Brain pericyte (primary cell): ENCODE measurements around the gene FXYD1.
"Not testable (repeated sequence)": the region's sequence is repeated elsewhere in the genome, so short reads cannot be mapped to it uniquely, and the experiment has no call there.

ENCODE experiments used
- DNase-seq: peaks from one replicate; pipeline ENCODE4 v3.0.0-alpha.2; 2012; ENCODE audit warnings: low read depth, low spot score

The FXYD1 gene

DNA sequence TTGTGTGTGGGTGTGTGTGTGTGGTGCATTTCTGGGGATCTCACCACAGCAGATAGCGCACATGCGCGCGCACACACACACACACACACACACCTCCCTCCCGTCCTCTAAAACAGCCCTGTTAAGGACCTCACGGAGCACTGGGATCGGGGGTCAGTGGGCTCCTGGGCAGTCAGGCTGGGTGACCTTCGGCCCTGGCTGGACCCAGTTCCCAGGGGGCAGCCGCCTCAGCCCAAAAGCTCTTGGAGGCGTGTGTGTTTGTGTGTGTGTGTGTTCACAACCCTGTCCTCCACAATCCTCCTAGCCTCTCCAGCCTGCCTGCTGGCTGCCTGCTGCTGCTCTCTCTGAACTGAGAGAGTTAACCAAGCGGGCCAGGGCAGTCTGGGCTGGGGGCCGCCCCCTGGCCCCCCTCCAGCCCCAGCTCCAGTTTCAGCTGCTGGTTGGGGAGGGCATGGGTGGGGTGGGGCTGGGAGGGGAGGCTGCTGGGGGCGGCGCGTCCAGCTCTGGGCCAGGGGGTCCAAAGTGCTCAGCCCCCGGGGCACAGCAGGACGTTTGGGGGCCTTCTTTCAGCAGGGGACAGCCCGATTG is at the start of gene FXYD1:
Gene FXYD1, plus strand, starts transcription at position 520 of the 588 bp plus-strand sequence. CDS start 1,256 bp downstream, outside the sequence.
- DNase-seq: no peak

GRCh38 chr19:35089554-35089953 is 49.1 kb upstream of the FXYD1 start:
- DNase-seq: no peak

DNA sequence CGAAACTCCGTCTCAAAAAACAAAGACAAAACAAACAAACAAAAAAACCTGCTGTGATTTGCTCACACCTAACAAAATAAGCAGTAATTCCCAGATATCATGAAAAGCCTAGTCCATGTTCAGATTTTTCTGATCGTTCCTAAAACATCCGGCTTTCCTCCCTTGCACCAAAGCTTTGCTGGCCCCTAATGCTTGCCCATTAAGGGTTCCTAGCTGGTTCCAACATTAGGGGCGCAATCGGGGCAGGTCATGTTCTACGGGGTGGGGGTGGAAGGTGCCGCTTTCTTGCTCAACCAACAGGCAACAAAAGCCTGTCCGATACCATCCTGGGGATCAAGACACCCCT is 48.5 kb upstream of the FXYD1 start:
- no peak for DNase-seq

GRCh38 chr19:35090506-35091214 is 48.0 kb upstream of the FXYD1 start:
- no peak for DNase-seq

- no peak for DNase-seq
Measured at GRCh38 chr19:35093430-35093829, 45.2 kb upstream of the FXYD1 start.

GRCh38 chr19:35093941-35094647 is 44.5 kb upstream of the FXYD1 start:
- DNase-seq: no peak

GRCh38 chr19:35094656-35095055 is 44.0 kb upstream of the FXYD1 start:
- DNase-seq: no peak

- DNase-seq: no peak
Measured at GRCh38 chr19:35095667-35096368, 42.8 kb upstream of the FXYD1 start.

- no peak for DNase-seq
Measured at GRCh38 chr19:35098413-35099049, 40.1 kb upstream of the FXYD1 start.

DNA sequence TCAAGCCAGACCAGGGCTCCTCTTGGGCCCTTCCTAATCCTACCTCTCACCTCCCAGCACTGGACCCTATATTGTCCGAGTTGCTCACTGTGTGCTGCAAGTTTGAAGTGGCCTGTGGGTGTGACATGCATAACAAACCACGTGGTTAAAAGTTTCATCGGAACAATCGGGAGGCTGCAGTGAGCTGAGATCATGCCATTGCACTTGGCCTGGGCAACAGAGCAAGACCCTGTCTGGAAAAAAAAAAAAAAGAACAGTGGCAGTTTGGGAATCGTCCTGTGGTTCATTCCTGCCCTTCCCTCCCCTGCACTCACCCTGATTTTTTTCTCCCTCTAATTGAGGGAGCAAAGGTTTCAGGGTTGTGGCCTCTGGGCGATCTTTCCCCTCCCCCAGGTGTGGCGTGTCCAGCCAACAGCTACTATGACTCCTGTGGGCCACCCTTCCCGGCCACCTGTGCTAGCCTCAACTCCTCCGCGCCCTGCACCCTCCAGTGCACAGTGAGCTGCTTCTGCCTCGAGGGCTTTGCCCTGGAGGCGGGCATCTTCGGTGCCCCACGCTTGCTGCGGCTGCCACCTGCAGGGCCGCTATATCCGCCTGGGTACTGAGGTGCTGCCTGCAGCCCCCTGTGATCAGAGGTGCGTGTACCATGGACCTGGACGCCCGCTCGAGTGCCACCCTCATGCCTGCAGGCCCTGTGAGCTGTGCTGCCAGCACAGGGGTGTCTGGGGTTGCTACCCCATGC is 39.3 kb upstream of the FXYD1 start:
- no peak for DNase-seq

- no peak for DNase-seq
Measured at GRCh38 chr19:35099897-35100275, 38.7 kb upstream of the FXYD1 start.

DNA sequence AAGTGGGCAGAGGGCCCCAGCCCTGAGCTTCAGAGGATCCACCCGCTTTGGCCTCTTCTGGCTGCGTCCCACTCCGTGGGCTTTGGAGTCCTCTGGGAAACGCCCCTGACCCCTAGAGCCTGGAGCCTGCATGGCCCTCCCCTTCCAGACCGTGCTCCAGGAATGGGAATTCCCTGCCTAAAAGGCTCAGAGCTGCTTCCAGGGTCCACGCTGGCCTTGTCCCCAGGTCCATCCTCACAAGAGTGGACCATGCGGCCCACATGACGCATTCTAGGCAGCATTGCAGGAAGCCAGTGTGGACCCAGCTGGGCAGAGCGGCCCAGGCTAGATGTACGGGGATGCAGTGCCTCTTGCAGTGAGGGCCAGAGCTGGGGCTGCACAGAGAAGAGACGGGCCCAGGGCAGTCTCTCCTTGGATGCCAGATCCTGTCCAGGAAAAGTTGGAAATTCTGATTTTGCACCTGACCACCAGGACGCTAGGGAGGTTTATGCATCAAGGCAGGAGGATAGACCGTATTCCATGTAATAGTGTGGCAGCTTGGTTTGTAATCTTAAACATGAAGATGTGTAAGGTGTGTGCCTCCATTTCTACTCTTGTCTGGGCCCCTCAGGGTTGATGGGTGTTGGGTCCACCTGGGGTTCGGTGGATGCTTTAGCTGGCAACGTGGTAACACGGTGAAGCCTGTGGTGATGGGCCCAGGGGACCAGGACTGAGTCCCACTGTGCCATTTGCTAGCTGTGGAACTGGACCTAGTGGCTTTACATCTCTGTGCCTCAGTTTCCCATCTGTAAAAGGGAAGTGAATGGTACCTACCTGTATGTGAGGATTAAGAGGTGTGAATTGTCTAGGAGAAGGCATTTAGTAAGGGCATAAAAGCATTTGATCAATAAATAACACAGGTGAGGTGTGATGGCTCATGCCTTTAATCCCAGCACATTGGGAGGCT is 37.8 kb upstream of the FXYD1 start:
- no peak for DNase-seq

DNA sequence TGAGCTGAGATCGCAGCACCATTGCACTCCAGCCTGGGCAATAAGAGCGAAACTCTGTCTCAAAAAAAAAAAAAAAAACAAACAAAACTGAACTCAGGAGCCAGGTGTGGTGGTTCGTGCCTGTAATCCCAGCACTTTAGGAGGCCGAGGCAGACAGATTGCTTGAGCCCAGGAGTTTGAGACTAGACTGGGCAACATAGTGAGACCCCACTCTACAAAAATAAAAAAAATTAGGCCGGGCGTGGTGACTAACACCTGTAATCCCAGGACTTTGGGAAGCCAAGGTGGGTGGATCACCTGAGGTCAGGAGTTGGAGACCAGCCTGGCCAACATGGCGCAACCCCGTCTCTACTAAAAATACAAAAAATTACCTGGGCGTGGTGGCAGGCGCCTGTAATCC is 36.7 kb upstream of the FXYD1 start:
- DNase-seq: not testable (repeated sequence)

GRCh38 chr19:35103614-35104013 is 35.0 kb upstream of the FXYD1 start:
- not testable (repeated sequence) for DNase-seq

DNA sequence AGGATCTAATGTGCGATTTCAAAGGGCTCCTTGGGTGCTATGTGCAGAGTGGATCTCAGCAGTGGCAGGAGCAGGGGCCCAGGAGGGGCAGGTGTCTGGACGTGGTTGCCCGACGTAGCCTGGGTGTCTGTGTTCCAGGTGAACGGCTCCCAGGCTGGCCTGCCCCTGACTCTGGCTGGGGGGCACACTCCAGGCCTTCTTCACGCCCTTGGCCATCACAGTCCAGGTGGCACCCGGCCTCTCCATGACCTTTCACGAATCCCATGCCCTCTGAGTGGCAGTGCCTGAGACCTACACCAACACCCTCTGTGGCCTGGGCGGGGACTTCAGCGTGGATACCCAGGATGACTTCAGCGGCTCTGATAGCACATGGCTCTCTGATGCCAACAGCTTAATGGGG is 34.3 kb upstream of the FXYD1 start:
- DNase-seq: no peak

DNA sequence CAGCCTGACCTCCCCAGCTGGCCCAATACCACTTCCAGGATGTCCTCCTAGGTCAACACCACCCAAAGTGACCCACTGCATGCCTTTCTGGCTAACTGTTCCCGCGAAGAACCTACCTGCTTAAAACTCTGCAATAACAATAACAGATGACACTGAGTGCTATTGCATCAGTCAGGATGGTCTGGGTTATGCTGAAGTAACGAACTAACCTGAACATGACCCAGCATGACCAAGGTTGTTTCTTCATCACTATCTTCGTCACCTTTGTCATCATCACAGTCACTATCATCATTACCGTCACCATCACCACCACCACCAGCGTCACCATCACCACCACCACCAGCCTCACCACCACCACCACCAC is 33.6 kb upstream of the FXYD1 start:
- no peak for DNase-seq

GRCh38 chr19:35105411-35106290 is 33.0 kb upstream of the FXYD1 start:
- no peak for DNase-seq

DNA sequence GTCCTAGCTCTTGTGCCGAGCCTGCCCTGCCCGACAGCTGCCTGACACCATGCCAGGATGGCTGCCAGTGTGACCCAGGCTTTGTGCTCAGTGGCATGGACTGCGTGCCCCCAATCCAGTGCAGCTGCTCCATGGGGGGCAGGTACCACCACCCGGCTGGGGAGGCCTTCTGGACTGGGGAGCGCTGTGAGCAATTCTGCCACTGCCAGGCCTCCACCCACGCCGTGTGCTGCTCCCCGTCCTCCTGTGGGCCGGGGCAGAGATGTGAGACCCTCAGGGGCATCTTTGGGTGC is 32.4 kb upstream of the FXYD1 start:
- no peak for DNase-seq

- no peak for DNase-seq
Measured at GRCh38 chr19:35106898-35107541, 31.6 kb upstream of the FXYD1 start.
